GM23338 (cell line): Measurements from ENCODE around the gene ARFGAP2. TPM values are rescaled to one million over a fixed set of nuclear protein-coding genes. Genes with fewer than 3 reads are reported as not detected.

Experiments used
- ATAC-seq: fragments of 200-7000 bp; cut with Tn5 transposase; 3 replicates; pipeline ENCODE4 v1.9.1; 2020
- DNase-seq: peaks from one replicate; pipeline ENCODE4 v3.0.0-alpha.2; 2015; ENCODE audit warnings: low spot score
- H2AFZ ChIP-seq: fragments of 200-600 bp; sonication (generic); 2 replicates; pipeline ENCODE4 v1.8.0; 2016; ENCODE audit warnings: antibody characterized with exemption, mild to moderate bottlenecking, moderate library complexity
- H3F3A ChIP-seq: fragments of 200-600 bp; sonication (generic); replicated peaks from 2 replicates; pipeline ENCODE4 v1.8.0; 2017; ENCODE audit warnings: antibody characterized with exemption, mixed run types, low read depth
- H3K27ac ChIP-seq: fragments of 200-600 bp; sonication (generic); 2 replicates; pipeline ENCODE4 v1.6.1; 2016; ENCODE audit warnings: low read depth
- H3K27me3 ChIP-seq: fragments of 200-600 bp; sonication (generic); 2 replicates; pipeline ENCODE4 v1.8.0; 2016; ENCODE audit warnings: mild to moderate bottlenecking, mixed run types, moderate library complexity; ENCODE audit not compliant: insufficient read depth
- H3K36me3 ChIP-seq: fragments of 200-600 bp; sonication (generic); 2 replicates; pipeline ENCODE4 v1.8.0; 2016; ENCODE audit warnings: mild to moderate bottlenecking; ENCODE audit not compliant: insufficient read depth
- H3K4me1 ChIP-seq: fragments of 200-600 bp; sonication (generic); 2 replicates; pipeline ENCODE4 v1.8.0; 2016; ENCODE audit warnings: mild to moderate bottlenecking, moderate library complexity; ENCODE audit not compliant: insufficient read depth
- H3K4me2 ChIP-seq: fragments of 200-600 bp; sonication (generic); 2 replicates; pipeline ENCODE4 v1.7.1; 2017; ENCODE audit warnings: mixed run types
- H3K4me3 ChIP-seq: fragments of 200-600 bp; sonication (generic); 2 replicates; pipeline ENCODE4 v1.6.1; 2016; ENCODE audit warnings: mixed run types
- H3K79me2 ChIP-seq: fragments of 200-600 bp; sonication (generic); replicated peaks from 2 replicates; pipeline ENCODE4 v1.8.0; 2017; ENCODE audit warnings: mild to moderate bottlenecking; ENCODE audit not compliant: insufficient read depth
- H3K9me2 ChIP-seq: fragments of 200-600 bp; sonication (generic); 2 replicates; pipeline ENCODE4 v1.8.0; 2017; ENCODE audit not compliant: insufficient read depth
- H4K20me1 ChIP-seq: fragments of 200-600 bp; sonication (generic); replicated peaks from 2 replicates; pipeline ENCODE4 v1.8.0; 2017; ENCODE audit warnings: mild to moderate bottlenecking; ENCODE audit not compliant: insufficient read depth
- H3K27ac Mint-ChIP-seq: 2 replicates; pipeline ENCODE4 v1.8.0; 2020; ENCODE audit warnings: inconsistent platforms, mild to moderate bottlenecking, moderate library complexity, mixed read lengths
- H3K27me3 Mint-ChIP-seq: 3 replicates; pipeline ENCODE4 v1.8.0; 2022; ENCODE audit warnings: low read depth, mild to moderate bottlenecking, moderate library complexity, mixed read lengths, inconsistent platforms; ENCODE audit not compliant: insufficient read depth, poor library complexity
- H3K36me3 Mint-ChIP-seq: 3 replicates; pipeline ENCODE4 v1.8.0; 2021; ENCODE audit warnings: low read depth, mild to moderate bottlenecking, inconsistent platforms, moderate library complexity, mixed read lengths
- H3K4me1 Mint-ChIP-seq: 3 replicates; pipeline ENCODE4 v1.8.0; 2020; ENCODE audit warnings: mild to moderate bottlenecking, inconsistent platforms, mixed read lengths
- H3K4me3 Mint-ChIP-seq: 3 replicates; pipeline ENCODE4 v1.8.0; 2021; ENCODE audit warnings: moderate library complexity, mild to moderate bottlenecking, inconsistent platforms, mixed read lengths
- H3K9me3 Mint-ChIP-seq: 3 replicates; pipeline ENCODE4 v1.8.0; 2020; ENCODE audit warnings: moderate library complexity, mild to moderate bottlenecking, inconsistent platforms, mixed read lengths
- CREB1 ChIP-seq: fragments of 250-450 bp; sonication (Bioruptor Pico); IDR thresholded peaks from 2 replicates; pipeline ENCODE4 v1.5.0; 2020; ENCODE audit warnings: low read depth, mild to moderate bottlenecking, moderate library complexity
- EZH2 ChIP-seq: fragments of 200-600 bp; sonication (generic); IDR thresholded peaks from one replicate; pipeline ENCODE4 v1.8.0; 2017; ENCODE audit warnings: antibody characterized with exemption, mild to moderate bottlenecking, low read depth; ENCODE audit not compliant: unreplicated experiment
- EZH2phosphoT487 ChIP-seq: fragments of 200-600 bp; sonication (generic); IDR thresholded peaks from one replicate; pipeline ENCODE4 v1.8.1; 2018; ENCODE audit warnings: antibody characterized with exemption; ENCODE audit not compliant: unreplicated experiment
- JUNB ChIP-seq: IDR thresholded peaks from one replicate; pipeline ENCODE4 v1.6.1; 2016; ENCODE audit warnings: antibody characterized with exemption; ENCODE audit not compliant: unreplicated experiment
- NANOG ChIP-seq: IDR thresholded peaks from 2 replicates; pipeline ENCODE4 v1.6.1; 2016; ENCODE audit warnings: antibody characterized with exemption, borderline replicate concordance
- POLR2AphosphoS5 ChIP-seq: IDR thresholded peaks from 2 replicates; pipeline ENCODE4 v1.6.1; 2016; ENCODE audit warnings: antibody characterized with exemption, low read depth
- STAT1 ChIP-seq: IDR thresholded peaks from one replicate; pipeline ENCODE4 v1.6.1; 2016; ENCODE audit warnings: antibody characterized with exemption; ENCODE audit not compliant: unreplicated experiment
- ZNF114 ChIP-seq: fragments of 250-450 bp; sonication (Bioruptor Pico); IDR thresholded peaks from 2 replicates; pipeline ENCODE4 v1.5.0; 2020; ENCODE audit warnings: mild to moderate bottlenecking, moderate library complexity
- ZNF331 ChIP-seq: fragments of 250-450 bp; sonication (Bioruptor Pico); IDR thresholded peaks from 2 replicates; pipeline ENCODE4 v1.5.0; 2020; ENCODE audit warnings: low read depth, mild to moderate bottlenecking, moderate library complexity
- polyA plus RNA-seq: library from polyadenylated mRNA; unstranded; fragments of >200 nt; fragmentation: Nextera tagmentation; extraction: Ambion mirVana; gene quantifications from 2 replicates; pipeline ENCODE4 v1.2.1, GENCODE V29; 2016
- total RNA-seq: library from RNA; depleted of rRNA; stranded (reverse); fragments of >200 nt; shearing (Covaris generic); gene quantifications from 2 replicates; pipeline ENCODE4 v1.2.3, GENCODE V29; 2014
- TF ChIP-seq, protein P1 (sequence below): IDR thresholded peaks from one replicate; pipeline ENCODE4 v1.6.1; 2018; ENCODE audit warnings: antibody characterized with exemption; ENCODE audit not compliant: unreplicated experiment
- TF ChIP-seq, protein P2 (sequence below): IDR thresholded peaks from 2 replicates; pipeline ENCODE4 v1.6.1; 2016; ENCODE audit warnings: antibody characterized with exemption
- TF ChIP-seq, protein P3 (sequence below): fragments of 250-450 bp; sonication (Bioruptor Pico); IDR thresholded peaks from 2 replicates; pipeline ENCODE4 v1.5.0; 2020; ENCODE audit warnings: mild to moderate bottlenecking, moderate library complexity

ARFGAP2 gene
- total and polyA plus RNA-seq, 2 experiments from 2014 or later: 25.6 to 122 TPM

DNA sequence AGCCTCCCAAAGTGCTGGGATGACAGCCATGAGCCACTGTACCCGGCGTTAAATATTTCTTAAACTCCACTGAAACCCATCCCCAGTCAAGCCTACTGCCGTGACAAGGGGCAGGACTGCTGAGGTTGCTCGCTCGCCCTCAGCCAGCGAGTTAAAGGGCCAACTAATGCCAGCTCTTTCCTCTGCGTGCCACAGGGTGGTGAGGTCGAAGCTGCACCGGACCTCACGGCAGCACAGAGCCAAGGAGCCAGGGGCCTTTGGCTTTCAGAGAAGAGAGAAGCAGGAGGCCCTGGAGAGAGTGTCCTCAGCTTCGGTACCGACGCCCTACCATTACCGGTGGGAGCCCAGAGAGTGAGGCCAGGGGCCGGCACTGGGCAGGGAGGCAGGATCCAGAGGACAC is 12.8 kb downstream of the ARFGAP2 start (continued):
- TF ChIP-seq CREB1 (no peak), POLR2AphosphoS5 (no peak), EZH2 (no peak), EZH2phosphoT487 (no peak), JUNB (no peak)
- TF ChIP-seq, protein P1, sequence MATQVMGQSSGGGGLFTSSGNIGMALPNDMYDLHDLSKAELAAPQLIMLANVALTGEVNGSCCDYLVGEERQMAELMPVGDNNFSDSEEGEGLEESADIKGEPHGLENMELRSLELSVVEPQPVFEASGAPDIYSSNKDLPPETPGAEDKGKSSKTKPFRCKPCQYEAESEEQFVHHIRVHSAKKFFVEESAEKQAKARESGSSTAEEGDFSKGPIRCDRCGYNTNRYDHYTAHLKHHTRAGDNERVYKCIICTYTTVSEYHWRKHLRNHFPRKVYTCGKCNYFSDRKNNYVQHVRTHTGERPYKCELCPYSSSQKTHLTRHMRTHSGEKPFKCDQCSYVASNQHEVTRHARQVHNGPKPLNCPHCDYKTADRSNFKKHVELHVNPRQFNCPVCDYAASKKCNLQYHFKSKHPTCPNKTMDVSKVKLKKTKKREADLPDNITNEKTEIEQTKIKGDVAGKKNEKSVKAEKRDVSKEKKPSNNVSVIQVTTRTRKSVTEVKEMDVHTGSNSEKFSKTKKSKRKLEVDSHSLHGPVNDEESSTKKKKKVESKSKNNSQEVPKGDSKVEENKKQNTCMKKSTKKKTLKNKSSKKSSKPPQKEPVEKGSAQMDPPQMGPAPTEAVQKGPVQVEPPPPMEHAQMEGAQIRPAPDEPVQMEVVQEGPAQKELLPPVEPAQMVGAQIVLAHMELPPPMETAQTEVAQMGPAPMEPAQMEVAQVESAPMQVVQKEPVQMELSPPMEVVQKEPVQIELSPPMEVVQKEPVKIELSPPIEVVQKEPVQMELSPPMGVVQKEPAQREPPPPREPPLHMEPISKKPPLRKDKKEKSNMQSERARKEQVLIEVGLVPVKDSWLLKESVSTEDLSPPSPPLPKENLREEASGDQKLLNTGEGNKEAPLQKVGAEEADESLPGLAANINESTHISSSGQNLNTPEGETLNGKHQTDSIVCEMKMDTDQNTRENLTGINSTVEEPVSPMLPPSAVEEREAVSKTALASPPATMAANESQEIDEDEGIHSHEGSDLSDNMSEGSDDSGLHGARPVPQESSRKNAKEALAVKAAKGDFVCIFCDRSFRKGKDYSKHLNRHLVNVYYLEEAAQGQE: no peak

DNA sequence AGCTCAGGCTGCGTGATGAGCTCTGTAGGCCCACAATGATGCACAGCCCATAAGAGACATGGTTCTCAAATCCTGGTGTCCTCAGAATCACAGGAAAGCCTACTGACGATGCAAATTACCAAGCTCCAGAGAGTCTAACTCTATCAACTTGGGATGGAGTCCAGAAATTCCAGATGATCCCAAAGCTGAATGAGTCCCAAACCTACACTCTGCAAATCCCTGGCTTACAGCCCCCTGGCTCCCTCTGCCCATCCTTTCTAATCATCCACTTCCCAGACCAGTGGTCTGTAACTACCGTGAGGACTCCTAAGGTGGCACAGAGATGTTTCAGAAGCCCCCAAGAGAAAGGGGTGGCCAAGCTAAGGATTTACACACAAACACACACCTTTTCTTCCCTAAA is 13.5 kb downstream of the ARFGAP2 start:
- no peak overlapping the region for H3K4me2 ChIP-seq
- Mint-ChIP-seq H3K9me3 (no peaks in the 10 kb centered on the region), H3K36me3 (peaks cover 43% of the 10 kb centered on the region), H3K27me3 (peaks cover 6% of the 10 kb centered on the region), H3K27ac (no peak overlapping the region), H3K4me3 (no peak overlapping the region), H3K4me1 (peaks cover 3% of the 10 kb centered on the region; the same call in 1 of the 3 replicates)
- H3K27me3 ChIP-seq: no peaks in the 10 kb centered on the region
- 0 out of 2 replicates have a peak, but pooled peaks cover 3% of the 10 kb centered on the region for H3K4me1 ChIP-seq
- H3F3A ChIP-seq: peaks cover 10% of the 10 kb centered on the region
- DNase-seq: no peak
- ATAC-seq: no peak
- H2AFZ ChIP-seq: no peak overlapping the region
- H4K20me1 ChIP-seq: peaks cover 7% of the 10 kb centered on the region; the same call in 1 of the 2 replicates
- H3K27ac ChIP-seq: no peak overlapping the region; the same call in 1 of the 2 replicates
- H3K9me2 ChIP-seq: no peaks in the 10 kb centered on the region
- no peaks in the 10 kb centered on the region for H3K79me2 ChIP-seq
- H3K4me3 ChIP-seq: no peak overlapping the region
- H3K36me3 ChIP-seq: peaks cover 19% of the 10 kb centered on the region
- TF ChIP-seq STAT1 (no peak), ZNF114 (no peak), JUNB (no peak), ZNF331 (CRISPR knock-in tag) (no peak), CREB1 (no peak), EZH2phosphoT487 (no peak), EZH2 (no peak), NANOG (no peak), POLR2AphosphoS5 (no peak)
- TF ChIP-seq, protein P2, sequence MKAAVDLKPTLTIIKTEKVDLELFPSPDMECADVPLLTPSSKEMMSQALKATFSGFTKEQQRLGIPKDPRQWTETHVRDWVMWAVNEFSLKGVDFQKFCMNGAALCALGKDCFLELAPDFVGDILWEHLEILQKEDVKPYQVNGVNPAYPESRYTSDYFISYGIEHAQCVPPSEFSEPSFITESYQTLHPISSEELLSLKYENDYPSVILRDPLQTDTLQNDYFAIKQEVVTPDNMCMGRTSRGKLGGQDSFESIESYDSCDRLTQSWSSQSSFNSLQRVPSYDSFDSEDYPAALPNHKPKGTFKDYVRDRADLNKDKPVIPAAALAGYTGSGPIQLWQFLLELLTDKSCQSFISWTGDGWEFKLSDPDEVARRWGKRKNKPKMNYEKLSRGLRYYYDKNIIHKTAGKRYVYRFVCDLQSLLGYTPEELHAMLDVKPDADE: no peak
- TF ChIP-seq, protein P3, sequence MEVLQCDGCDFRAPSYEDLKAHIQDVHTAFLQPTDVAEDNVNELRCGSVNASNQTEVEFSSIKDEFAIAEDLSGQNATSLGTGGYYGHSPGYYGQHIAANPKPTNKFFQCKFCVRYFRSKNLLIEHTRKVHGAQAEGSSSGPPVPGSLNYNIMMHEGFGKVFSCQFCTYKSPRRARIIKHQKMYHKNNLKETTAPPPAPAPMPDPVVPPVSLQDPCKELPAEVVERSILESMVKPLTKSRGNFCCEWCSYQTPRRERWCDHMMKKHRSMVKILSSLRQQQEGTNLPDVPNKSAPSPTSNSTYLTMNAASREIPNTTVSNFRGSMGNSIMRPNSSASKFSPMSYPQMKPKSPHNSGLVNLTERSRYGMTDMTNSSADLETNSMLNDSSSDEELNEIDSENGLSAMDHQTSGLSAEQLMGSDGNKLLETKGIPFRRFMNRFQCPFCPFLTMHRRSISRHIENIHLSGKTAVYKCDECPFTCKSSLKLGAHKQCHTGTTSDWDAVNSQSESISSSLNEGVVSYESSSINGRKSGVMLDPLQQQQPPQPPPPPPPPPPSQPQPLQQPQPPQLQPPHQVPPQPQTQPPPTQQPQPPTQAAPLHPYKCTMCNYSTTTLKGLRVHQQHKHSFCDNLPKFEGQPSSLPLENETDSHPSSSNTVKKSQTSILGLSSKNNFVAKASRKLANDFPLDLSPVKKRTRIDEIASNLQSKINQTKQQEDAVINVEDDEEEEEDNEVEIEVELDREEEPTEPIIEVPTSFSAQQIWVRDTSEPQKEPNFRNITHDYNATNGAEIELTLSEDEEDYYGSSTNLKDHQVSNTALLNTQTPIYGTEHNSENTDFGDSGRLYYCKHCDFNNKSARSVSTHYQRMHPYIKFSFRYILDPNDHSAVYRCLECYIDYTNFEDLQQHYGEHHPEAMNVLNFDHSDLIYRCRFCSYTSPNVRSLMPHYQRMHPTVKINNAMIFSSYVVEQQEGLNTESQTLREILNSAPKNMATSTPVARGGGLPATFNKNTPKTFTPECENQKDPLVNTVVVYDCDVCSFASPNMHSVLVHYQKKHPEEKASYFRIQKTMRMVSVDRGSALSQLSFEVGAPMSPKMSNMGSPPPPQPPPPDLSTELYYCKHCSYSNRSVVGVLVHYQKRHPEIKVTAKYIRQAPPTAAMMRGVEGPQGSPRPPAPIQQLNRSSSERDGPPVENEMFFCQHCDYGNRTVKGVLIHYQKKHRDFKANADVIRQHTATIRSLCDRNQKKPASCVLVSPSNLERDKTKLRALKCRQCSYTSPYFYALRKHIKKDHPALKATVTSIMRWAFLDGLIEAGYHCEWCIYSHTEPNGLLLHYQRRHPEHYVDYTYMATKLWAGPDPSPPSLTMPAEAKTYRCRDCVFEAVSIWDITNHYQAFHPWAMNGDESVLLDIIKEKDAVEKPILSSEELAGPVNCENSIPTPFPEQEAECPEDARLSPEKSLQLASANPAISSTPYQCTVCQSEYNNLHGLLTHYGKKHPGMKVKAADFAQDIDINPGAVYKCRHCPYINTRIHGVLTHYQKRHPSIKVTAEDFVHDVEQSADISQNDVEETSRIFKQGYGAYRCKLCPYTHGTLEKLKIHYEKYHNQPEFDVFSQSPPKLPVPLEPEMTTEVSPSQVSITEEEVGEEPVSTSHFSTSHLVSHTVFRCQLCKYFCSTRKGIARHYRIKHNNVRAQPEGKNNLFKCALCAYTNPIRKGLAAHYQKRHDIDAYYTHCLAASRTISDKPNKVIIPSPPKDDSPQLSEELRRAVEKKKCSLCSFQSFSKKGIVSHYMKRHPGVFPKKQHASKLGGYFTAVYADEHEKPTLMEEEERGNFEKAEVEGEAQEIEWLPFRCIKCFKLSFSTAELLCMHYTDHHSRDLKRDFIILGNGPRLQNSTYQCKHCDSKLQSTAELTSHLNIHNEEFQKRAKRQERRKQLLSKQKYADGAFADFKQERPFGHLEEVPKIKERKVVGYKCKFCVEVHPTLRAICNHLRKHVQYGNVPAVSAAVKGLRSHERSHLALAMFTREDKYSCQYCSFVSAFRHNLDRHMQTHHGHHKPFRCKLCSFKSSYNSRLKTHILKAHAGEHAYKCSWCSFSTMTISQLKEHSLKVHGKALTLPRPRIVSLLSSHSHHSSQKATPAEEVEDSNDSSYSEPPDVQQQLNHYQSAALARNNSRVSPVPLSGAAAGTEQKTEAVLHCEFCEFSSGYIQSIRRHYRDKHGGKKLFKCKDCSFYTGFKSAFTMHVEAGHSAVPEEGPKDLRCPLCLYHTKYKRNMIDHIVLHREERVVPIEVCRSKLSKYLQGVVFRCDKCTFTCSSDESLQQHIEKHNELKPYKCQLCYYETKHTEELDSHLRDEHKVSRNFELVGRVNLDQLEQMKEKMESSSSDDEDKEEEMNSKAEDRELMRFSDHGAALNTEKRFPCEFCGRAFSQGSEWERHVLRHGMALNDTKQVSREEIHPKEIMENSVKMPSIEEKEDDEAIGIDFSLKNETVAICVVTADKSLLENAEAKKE (CRISPR knock-in tag): no peak
